Muscle of leg (tissue), 11 donors: ENCODE results near the gene DAB1. TPM values are rescaled to one million over a fixed set of nuclear protein-coding genes. Genes with fewer than 3 reads are reported as not detected.

Source experiments
- DNase-seq: peaks from one replicate; pipeline ENCODE4 v3.0.0; 2013
- H3K27ac ChIP-seq: one replicate; pipeline ENCODE4 v1.5.1; 2013; ENCODE audit warnings: mild to moderate bottlenecking, low read length, control low read depth
- H3K27me3 ChIP-seq: one replicate; pipeline ENCODE4 v1.6.1; 2013; ENCODE audit warnings: low read length; ENCODE audit not compliant: control insufficient read depth, insufficient read depth
- H3K36me3 ChIP-seq: one replicate; pipeline ENCODE4 v1.6.1; 2013; ENCODE audit warnings: low read length; ENCODE audit not compliant: control insufficient read depth, insufficient read depth
- H3K4me1 ChIP-seq: one replicate; pipeline ENCODE4 v1.6.1; 2013; ENCODE audit warnings: low read length; ENCODE audit not compliant: control insufficient read depth, insufficient read depth
- H3K4me3 ChIP-seq: one replicate; pipeline ENCODE4 v1.5.1; 2013; ENCODE audit warnings: low read length, control low read depth
- H3K9me3 ChIP-seq: replicated peaks from 2 replicates; pipeline ENCODE4 v1.6.1; 2013; ENCODE audit warnings: low read depth, low read length; ENCODE audit not compliant: control insufficient read depth
- WGBS: methylation state at CpG from one replicate; pipeline ENCODE4 v1.1.5; 2013; ENCODE audit warnings: missing lambda C conversion rate; ENCODE audit not compliant: insufficient coverage; 5-methylcytosine and 5-hydroxymethylcytosine counted together
- polyA plus RNA-seq, 8 donors: library from polyadenylated mRNA; unstranded; fragments of 120-200 nt; gene quantifications; one replicate each; pipeline versions ENCODE4 v1.2.1 to v1.2.3, GENCODE V29; 2013; ENCODE audit warnings: inconsistent platforms in 1 of 8, low replicate concordance in 1 of 8; ENCODE audit not compliant: insufficient read length in 8 of 8, insufficient read depth in 1 of 8
- total RNA-seq: library from RNA; stranded (reverse); fragments of 120-200 nt; gene quantifications from one replicate; pipeline ENCODE4 v1.2.4, GENCODE V29; 2013

Gene DAB1
- total and polyA plus RNA-seq, 9 donors = 1.1 to 8.1 (median 2.6) TPM

DNA sequence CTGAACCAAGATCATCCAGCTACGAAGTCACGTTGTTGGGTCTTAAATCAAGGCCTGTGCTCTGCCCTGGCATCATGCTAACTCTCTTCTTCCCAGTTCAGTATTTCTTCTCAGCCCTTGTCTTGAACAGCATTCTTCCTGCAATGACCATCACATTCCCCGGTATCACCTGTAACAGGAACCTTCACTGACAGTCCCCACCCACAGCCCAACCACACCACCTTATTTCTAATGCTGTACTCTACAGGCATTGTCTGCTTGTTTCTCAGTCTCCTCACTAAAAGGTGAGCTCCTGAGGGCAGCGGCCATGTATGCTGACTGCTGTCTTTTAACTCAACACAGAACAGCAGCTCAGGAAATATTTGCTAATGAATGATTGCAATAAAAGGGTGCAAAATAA is 54.0 kb downstream of the DAB1 start:
- WGBS = 81% methylated on average over 3 of the region's 4 CpGs
- H3K27ac ChIP-seq = no peak overlapping the region
- no peaks in the 10 kb centered on the region for H3K27me3 ChIP-seq
- DNase-seq = no peak
- H3K36me3 ChIP-seq = no peaks in the 10 kb centered on the region
- H3K4me3 ChIP-seq = no peak overlapping the region
- peaks cover 6% of the 10 kb centered on the region for H3K9me3 ChIP-seq
- no peaks in the 10 kb centered on the region for H3K4me1 ChIP-seq

DNA sequence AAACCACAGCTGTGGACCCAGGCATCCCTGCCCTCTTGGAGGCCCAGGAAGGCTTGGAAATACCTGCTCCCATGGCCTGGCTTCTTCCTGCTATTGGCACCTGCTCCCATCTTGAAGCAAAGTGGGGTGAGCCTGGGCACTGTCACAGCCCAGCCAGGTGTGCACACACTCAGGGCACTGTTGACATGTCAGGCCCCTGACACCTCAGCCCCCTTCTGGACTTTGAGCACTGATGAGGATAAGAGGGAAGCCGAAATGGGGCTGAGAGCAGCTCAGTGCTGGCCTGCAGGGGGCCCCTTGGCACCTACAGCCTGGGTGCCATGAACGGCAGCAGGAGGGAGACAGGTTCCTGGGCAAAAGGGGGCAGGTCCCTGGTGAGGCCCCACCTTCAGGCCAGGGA is 55.9 kb downstream of the DAB1 start:
- H3K27me3 ChIP-seq = no peaks in the 10 kb centered on the region

DNA sequence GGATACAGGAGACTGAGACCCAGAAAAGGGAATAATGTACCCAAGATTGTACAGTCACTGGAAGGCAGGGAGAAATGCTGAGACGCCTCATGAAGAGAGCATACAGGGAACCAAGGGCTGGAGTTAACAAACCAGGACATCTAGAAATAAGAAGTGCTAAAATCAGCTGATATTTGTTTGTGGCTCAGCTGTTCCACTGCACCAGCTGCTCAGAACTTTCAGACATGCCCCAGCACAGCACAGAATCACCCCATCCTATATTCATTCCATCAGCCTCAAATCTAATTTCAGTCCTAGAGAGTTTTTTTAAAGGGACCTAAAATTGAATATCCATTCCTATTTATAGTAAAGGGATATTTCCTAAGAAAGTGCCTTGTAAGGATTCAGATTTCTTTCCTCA is 60.2 kb downstream of the DAB1 start:
- H3K4me1 ChIP-seq = no peaks in the 10 kb centered on the region
- no peaks in the 10 kb centered on the region for H3K27me3 ChIP-seq
- H3K36me3 ChIP-seq = no peaks in the 10 kb centered on the region
- no peak for DNase-seq
- H3K27ac ChIP-seq = no peak overlapping the region
- WGBS = 57% methylated on average over 1 of the region's 1 CpG
- peaks cover 6% of the 10 kb centered on the region for H3K9me3 ChIP-seq
- H3K4me3 ChIP-seq = no peak overlapping the region

More for the DNA sequence above, 55.9 kb downstream of the DAB1 start:
- peaks cover 6% of the 10 kb centered on the region for H3K9me3 ChIP-seq
- H3K27ac ChIP-seq = no peak overlapping the region
- no peak overlapping the region for H3K4me3 ChIP-seq
- 50% methylated on average over 1 of the region's 2 CpGs for WGBS
- no peak for DNase-seq
- no peaks in the 10 kb centered on the region for H3K36me3 ChIP-seq
- no peaks in the 10 kb centered on the region for H3K4me1 ChIP-seq

DNA sequence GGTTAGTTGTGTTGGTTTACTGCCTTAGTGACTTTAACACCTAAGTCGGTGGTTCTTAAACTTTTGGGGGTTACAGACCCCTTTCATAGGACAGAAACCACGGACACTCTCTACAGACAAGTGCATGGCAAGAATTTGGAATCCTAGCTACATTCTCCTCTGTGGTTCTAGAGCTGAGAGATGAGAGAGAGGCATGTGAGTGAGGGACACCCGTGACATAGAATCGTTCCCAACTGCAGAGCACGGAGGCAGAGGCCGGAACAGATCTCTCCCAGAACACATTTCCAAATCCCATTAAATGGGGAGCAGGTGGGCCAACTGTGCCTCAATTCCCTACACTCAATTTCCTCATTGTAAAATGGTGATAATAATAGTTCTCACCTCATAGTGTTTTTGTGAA is 60.7 kb downstream of the DAB1 start:
- Histone ChIP-seq H3K36me3 (no peaks in the 10 kb centered on the region), H3K27me3 (no peaks in the 10 kb centered on the region), H3K4me1 (no peaks in the 10 kb centered on the region), H3K4me3 (no peak overlapping the region), H3K27ac (no peak overlapping the region), H3K9me3 (peaks cover 4% of the 10 kb centered on the region)
- no CpG with 5 or more reads among the region's 6 CpGs for WGBS
- DNase-seq = no peak

DNA sequence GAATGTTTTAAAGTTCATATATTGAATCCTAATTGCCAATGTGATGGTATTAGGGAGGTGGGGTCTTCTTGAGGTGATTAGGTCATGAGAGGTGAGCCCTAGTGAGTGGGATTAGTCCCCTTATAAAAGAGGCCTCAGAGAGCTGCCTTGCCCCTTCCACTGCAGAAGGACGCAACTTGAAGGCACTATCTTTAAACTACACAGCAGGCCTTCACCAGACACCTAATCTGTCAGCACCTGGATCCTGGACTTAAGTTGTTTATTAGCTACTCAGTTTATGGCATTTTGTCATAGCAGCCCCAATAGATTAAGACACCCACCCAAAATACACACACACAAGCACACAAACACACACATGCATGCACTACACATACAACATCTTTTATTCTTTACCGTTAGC is 61.4 kb downstream of the DAB1 start:
- H3K4me3 ChIP-seq = no peak overlapping the region

DNA sequence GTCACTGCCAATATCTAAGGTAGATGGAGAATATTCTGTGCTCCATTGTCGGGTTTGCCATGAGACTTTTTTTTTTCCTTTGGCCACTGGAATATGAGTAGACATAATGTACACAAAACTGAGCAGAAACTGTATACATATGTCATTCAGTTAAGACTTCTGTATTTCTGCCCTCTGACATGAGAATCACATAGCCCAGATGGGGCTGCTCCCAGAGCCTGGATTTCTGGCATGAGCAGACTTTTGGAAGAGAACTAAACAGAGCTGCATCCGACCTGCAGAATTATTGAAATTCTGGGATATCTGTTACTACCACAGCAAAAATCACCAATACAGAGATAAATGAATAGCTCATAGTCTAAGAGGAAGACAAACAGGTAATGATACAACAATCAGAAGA is 62.3 kb downstream of the DAB1 start:
- H3K27ac ChIP-seq = no peak overlapping the region
- H3K4me3 ChIP-seq = no peak overlapping the region
- no peaks in the 10 kb centered on the region for H3K36me3 ChIP-seq
- H3K27me3 ChIP-seq = no peaks in the 10 kb centered on the region
- no peaks in the 10 kb centered on the region for H3K9me3 ChIP-seq
- DNase-seq = no peak
- H3K4me1 ChIP-seq = no peaks in the 10 kb centered on the region
- WGBS = no CpG with 5 or more reads among the region's 2 CpGs

More for the DNA sequence above, 61.4 kb downstream of the DAB1 start:
- H3K27me3 ChIP-seq = no peaks in the 10 kb centered on the region
- H3K4me1 ChIP-seq = no peaks in the 10 kb centered on the region
- no peaks in the 10 kb centered on the region for H3K36me3 ChIP-seq
- H3K27ac ChIP-seq = no peak overlapping the region
- WGBS = 100% methylated on average over 1 of the region's 2 CpGs
- no peak for DNase-seq
- H3K9me3 ChIP-seq = no peaks in the 10 kb centered on the region

DNA sequence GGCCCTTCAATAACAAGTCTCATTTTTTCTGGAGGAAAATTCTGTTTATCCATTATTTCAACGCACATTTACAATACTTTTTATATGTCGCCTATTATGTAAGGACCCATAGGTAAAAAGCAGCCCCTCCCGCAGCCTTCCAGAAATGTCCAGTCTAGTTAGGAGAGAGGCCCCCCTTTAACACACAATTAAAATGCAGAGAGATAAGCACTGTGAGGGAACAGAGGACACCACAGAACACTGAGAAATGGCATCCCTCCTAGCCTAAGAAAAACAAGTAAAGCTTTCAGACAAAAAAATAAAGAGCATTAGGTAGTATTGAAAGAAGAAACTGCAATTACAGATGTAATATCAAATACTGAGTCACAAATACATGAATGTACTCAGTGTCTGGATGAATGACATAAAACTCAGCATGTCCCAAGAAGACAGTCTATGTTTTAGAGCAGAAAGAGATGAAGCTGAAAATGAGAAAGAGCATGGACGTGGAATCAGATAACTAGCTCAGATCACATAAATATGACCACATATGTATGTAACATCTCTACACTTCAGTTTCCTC is 62.9 kb downstream of the DAB1 start:
- no CpG with 5 or more reads among the region's 4 CpGs for WGBS
- no peak overlapping the region for H3K27ac ChIP-seq
- no peaks in the 10 kb centered on the region for H3K27me3 ChIP-seq
- DNase-seq = no peak
- no peaks in the 10 kb centered on the region for H3K4me1 ChIP-seq
- H3K9me3 ChIP-seq = no peaks in the 10 kb centered on the region
- H3K4me3 ChIP-seq = no peak overlapping the region
- no peaks in the 10 kb centered on the region for H3K36me3 ChIP-seq

DNA sequence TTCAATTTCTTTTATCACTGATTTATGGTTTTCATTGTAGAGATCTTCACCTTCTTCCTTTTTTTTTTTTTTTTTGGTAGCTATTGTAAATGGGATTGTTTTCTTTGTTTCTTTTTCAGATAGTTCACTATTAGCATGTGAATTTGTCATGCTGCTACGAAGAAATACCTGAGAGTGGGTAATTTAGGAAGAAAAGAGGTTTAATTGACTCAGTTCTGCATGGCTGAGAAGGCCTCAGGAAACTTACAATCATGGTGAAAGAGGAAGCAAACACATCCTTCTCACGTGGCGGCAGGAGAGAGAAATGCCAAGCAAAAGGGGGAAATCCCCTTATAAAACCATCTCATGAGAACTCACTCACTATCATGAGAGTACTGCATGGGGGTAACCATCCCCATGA is 66.4 kb downstream of the DAB1 start:
- no peak for DNase-seq
- Histone ChIP-seq H3K27me3 (no peaks in the 10 kb centered on the region), H3K4me3 (no peak overlapping the region), H3K36me3 (no peaks in the 10 kb centered on the region), H3K27ac (no peak overlapping the region), H3K9me3 (no peaks in the 10 kb centered on the region), H3K4me1 (no peaks in the 10 kb centered on the region)
- WGBS = no CpG with 5 or more reads among the region's 3 CpGs

DNA sequence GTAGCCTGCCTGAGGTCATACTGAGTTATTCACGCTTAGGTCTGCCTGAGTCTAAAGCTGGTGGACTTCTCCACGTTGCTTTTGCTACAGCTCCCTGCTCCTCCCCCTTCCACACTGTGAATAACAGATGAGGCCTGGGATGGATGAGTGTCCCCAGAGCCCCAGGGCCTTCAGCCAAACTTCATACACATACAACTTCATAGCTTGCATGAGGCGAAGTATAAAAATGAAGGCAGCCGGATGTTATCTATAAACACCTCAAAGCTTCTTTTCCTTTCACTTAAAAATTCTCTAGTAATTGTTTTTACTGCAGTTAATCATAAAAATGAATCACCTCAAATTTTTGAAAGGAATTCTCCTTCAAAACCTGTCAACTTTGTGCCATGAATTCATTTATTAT is 70.2 kb downstream of the DAB1 start:
- Histone ChIP-seq H3K4me1 (no peaks in the 10 kb centered on the region), H3K27ac (no peak overlapping the region), H3K4me3 (no peak overlapping the region), H3K9me3 (no peaks in the 10 kb centered on the region), H3K27me3 (no peaks in the 10 kb centered on the region), H3K36me3 (no peaks in the 10 kb centered on the region)
- WGBS = no CpG with 5 or more reads among the region's 4 CpGs
- peak; percentile 68 for DNase-seq

DNA sequence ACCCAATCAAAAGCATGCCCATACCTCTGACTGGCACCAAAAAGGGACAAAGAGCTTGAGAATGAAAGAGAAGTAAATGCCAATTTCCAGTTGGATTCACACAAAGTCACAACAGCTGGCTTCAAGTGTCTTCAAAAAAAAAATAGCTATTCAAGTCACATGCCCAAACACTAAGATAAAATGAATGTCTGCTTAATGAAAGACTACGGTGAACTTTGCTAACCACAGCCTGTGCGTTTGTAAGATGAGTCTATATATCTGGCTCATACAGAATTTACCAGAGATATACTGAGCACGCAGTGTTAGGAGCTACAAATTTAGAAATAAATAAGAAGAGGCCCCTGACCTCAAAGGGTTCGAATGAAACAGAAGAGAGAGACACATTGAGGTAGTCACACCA is 73.2 kb downstream of the DAB1 start:
- Histone ChIP-seq H3K27me3 (no peaks in the 10 kb centered on the region), H3K27ac (no peak overlapping the region), H3K36me3 (no peaks in the 10 kb centered on the region), H3K4me3 (no peak overlapping the region), H3K4me1 (no peaks in the 10 kb centered on the region), H3K9me3 (no peaks in the 10 kb centered on the region)
- WGBS = 80% methylated on average over 1 of the region's 4 CpGs
- DNase-seq = no peak

DNA sequence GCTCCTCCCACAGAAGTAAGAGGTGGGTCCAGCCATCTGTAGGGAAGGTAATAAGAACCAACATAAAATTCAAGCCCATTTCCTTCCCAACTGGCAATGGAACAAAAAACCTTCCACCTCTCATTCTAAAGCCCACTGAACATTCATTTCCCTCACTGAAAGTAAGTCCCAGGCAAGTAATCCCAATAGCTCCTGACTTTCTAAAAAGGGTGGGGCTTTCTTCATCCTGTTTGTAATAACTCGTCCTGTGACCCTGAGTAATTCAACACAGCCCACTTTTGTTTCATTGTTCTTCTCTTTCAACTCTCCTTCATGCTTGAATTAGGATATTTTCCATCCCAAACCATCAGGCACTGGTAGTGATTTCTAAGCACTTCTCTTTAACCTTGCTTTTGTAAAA is 74.9 kb downstream of the DAB1 start:
- no peaks in the 10 kb centered on the region for H3K36me3 ChIP-seq

More for the DNA sequence above, 74.9 kb downstream of the DAB1 start:
- Histone ChIP-seq H3K27me3 (no peaks in the 10 kb centered on the region), H3K9me3 (no peaks in the 10 kb centered on the region), H3K4me1 (no peaks in the 10 kb centered on the region), H3K27ac (no peak overlapping the region), H3K4me3 (no peak overlapping the region)
- no CpG with 5 or more reads among the region's 1 CpG for WGBS
- no peak for DNase-seq
